C4-2B (cell line): ENCODE measurements around the gene IQCE.

Experiments
- CTCF ChIP-seq: fragments of 450-650 bp; conservative IDR thresholded peaks from 2 replicates; pipeline ENCODE4 v1.5.1; 2017; ENCODE audit warnings: mild to moderate bottlenecking
- ZFX ChIP-seq: fragments of 450-650 bp; IDR thresholded peaks from 2 replicates; pipeline ENCODE4 v1.6.1; 2017

GRCh38 chr7:2566890-2567678 is 8.3 kb downstream of the IQCE start:
- TF ChIP-seq CTCF, result no peak
- no peak for TF ChIP-seq ZFX
